Left ventricle myocardium inferior (tissue), 1 donor: Measurements from ENCODE around the gene SORCS1. TPM values are rescaled to one million over a fixed set of nuclear protein-coding genes. Genes with fewer than 3 reads are reported as not detected.
A peak's percentile ranks its signal among the peaks of the same experiment; 100 is the strongest.

Source experiments
- DNase-seq: peaks from one replicate; pipeline ENCODE4 v3.0.0-alpha.2; 2020
- H3K27ac ChIP-seq: fragments of 200-600 bp; replicated peaks from 2 replicates; pipeline ENCODE4 v1.8.0; 2021
- H3K27me3 ChIP-seq: fragments of 200-600 bp; 2 replicates; pipeline ENCODE4 v1.8.0; 2021; ENCODE audit warnings: low read depth
- H3K36me3 ChIP-seq: fragments of 200-600 bp; 2 replicates; pipeline ENCODE4 v1.8.0; 2021
- H3K4me1 ChIP-seq: fragments of 200-600 bp; 2 replicates; pipeline ENCODE4 v1.8.0; 2021
- H3K4me3 ChIP-seq: fragments of 200-600 bp; 2 replicates; pipeline ENCODE4 v1.8.0; 2021; ENCODE audit warnings: mild to moderate bottlenecking, moderate library complexity
- H3K9me3 ChIP-seq: fragments of 200-600 bp; replicated peaks from 2 replicates; pipeline ENCODE4 v1.8.0; 2021
- CTCF ChIP-seq: fragments of 200-600 bp; IDR thresholded peaks from 2 replicates; pipeline ENCODE4 v1.8.0; 2021; ENCODE audit warnings: antibody characterized with exemption, mild to moderate bottlenecking, borderline replicate concordance
- intact Hi-C: fragments of 100-400 bp; cut with micrococcal nuclease; formaldehyde crosslinking; loops from one replicate; pipeline ENCODE4 v1.11.0; 2022
- total RNA-seq: library from RNA; stranded (reverse); fragmentation: NEBNext Ultra II Directional; extraction: Animal tissue kit (Norgen Biotek cat#: 25700); gene quantifications from one replicate; pipeline ENCODE4 v1.2.1, GENCODE V29; 2021
- donor health status: DM: no; HTN: yes; CAD: no; lungs with severe emphysema.

SORCS1 gene
- total RNA-seq, 1 donor from 2014 or later, result 2.9 TPM

GRCh38 chr10:107064075-107064474 lies 100.4 kb downstream of the SORCS1 start:
- H3K36me3 ChIP-seq, result no peaks in the 10 kb centered on the region
- no peaks in the 10 kb centered on the region for H3K4me1 ChIP-seq
- no peaks in the 10 kb centered on the region for H3K27me3 ChIP-seq
- intact Hi-C loops, result no loop called here
- no peak overlapping the region for H3K4me3 ChIP-seq
- DNase-seq, result no peak
- H3K27ac ChIP-seq, result no peak overlapping the region
- no peaks in the 10 kb centered on the region for H3K9me3 ChIP-seq
- TF ChIP-seq CTCF, result no peak

- Histone ChIP-seq H3K4me1 (no peaks in the 10 kb centered on the region), H3K9me3 (no peaks in the 10 kb centered on the region), H3K27me3 (peaks cover 6% of the 10 kb centered on the region), H3K27ac (no peak overlapping the region), H3K36me3 (no peaks in the 10 kb centered on the region), H3K4me3 (no peak overlapping the region)
- DNase-seq, result no peak
- TF ChIP-seq CTCF, result no peak
- intact Hi-C loops, result no loop called here
Observed at GRCh38 chr10:107059872-107060271, 104.6 kb downstream of the SORCS1 start.

- intact Hi-C loops, result no loop called here
- no peak for TF ChIP-seq CTCF
- H3K27me3 ChIP-seq, result peaks cover 12% of the 10 kb centered on the region
Observed at GRCh38 chr10:107059068-107059804, 105.3 kb downstream of the SORCS1 start.

GRCh38 chr10:107058331-107058730 lies 106.2 kb downstream of the SORCS1 start:
- no peak overlapping the region for H3K27ac ChIP-seq

More at GRCh38 chr10:107059068-107059804, 105.3 kb downstream of the SORCS1 start:
- Histone ChIP-seq H3K4me3 (no peak overlapping the region), H3K4me1 (no peaks in the 10 kb centered on the region), H3K27ac (no peak overlapping the region), H3K36me3 (no peaks in the 10 kb centered on the region), H3K9me3 (no peaks in the 10 kb centered on the region)
- DNase-seq, result no peak

GRCh38 chr10:107056182-107056581 lies 108.3 kb downstream of the SORCS1 start:
- Histone ChIP-seq H3K36me3 (no peaks in the 10 kb centered on the region), H3K4me3 (no peak overlapping the region), H3K9me3 (no peaks in the 10 kb centered on the region), H3K4me1 (no peaks in the 10 kb centered on the region), H3K27ac (peak overlapping the region; percentile 5), H3K27me3 (peaks cover 20% of the 10 kb centered on the region)
- intact Hi-C loops, result no loop called here
- no peak for DNase-seq
- no peak for TF ChIP-seq CTCF

More at GRCh38 chr10:107058331-107058730, 106.2 kb downstream of the SORCS1 start:
- intact Hi-C loops, result no loop called here
- DNase-seq, result no peak
- Histone ChIP-seq H3K4me1 (no peaks in the 10 kb centered on the region), H3K9me3 (no peaks in the 10 kb centered on the region), H3K27me3 (peaks cover 20% of the 10 kb centered on the region), H3K36me3 (no peaks in the 10 kb centered on the region), H3K4me3 (no peak overlapping the region)
- TF ChIP-seq CTCF, result no peak
